GM18508 (cell line): ENCODE results near the gene TMPRSS6.

Source experiments
- ATAC-seq: cut with Tn5 transposase; IDR thresholded peaks from one replicate; pipeline ENCODE4 v1.9.1; 2021; ENCODE audit warnings: moderate number of reproducible peaks; ENCODE audit not compliant: insufficient read depth, unreplicated experiment

Gene TMPRSS6

GRCh38 chr22:37070744-37071143 lies 38.8 kb downstream of the TMPRSS6 start:
- ATAC-seq, result no peak

- no peak for ATAC-seq
Measured at GRCh38 chr22:37070334-37070733, 39.2 kb downstream of the TMPRSS6 start.

- no peak for ATAC-seq
Measured at GRCh38 chr22:37069719-37070118, 39.8 kb downstream of the TMPRSS6 start.

GRCh38 chr22:37069319-37069718 lies 40.2 kb downstream of the TMPRSS6 start:
- no peak for ATAC-seq

- ATAC-seq, result no peak
Measured at GRCh38 chr22:37068859-37069258, 40.7 kb downstream of the TMPRSS6 start.

GRCh38 chr22:37067428-37067827 lies 42.1 kb downstream of the TMPRSS6 start:
- no peak for ATAC-seq

GRCh38 chr22:37065961-37066360 lies 43.6 kb downstream of the TMPRSS6 start:
- ATAC-seq, result no peak

GRCh38 chr22:37065180-37065579 lies 44.3 kb downstream of the TMPRSS6 start:
- no peak for ATAC-seq

- no peak for ATAC-seq
Measured at GRCh38 chr22:37064553-37064952, 45.0 kb downstream of the TMPRSS6 start.

- no peak for ATAC-seq
Measured at GRCh38 chr22:37063431-37064420, 45.8 kb downstream of the TMPRSS6 start.

GRCh38 chr22:37062702-37063381 lies 46.7 kb downstream of the TMPRSS6 start:
- ATAC-seq, result no peak

GRCh38 chr22:37062376-37062675 lies 47.2 kb downstream of the TMPRSS6 start:
- no peak for ATAC-seq

- no peak for ATAC-seq
Measured at GRCh38 chr22:37061611-37062375, 47.7 kb downstream of the TMPRSS6 start.

GRCh38 chr22:37060801-37061610 lies 48.5 kb downstream of the TMPRSS6 start:
- no peak for ATAC-seq

GRCh38 chr22:37059876-37060449 lies 49.5 kb downstream of the TMPRSS6 start:
- no peak for ATAC-seq

- no peak for ATAC-seq
Measured at GRCh38 chr22:37058917-37059701, 50.4 kb downstream of the TMPRSS6 start.

- no peak for ATAC-seq
Measured at GRCh38 chr22:37057796-37058510, 51.6 kb downstream of the TMPRSS6 start.

- ATAC-seq, result no peak
Measured at GRCh38 chr22:37057226-37057625, 52.3 kb downstream of the TMPRSS6 start.
